IPS-NIHi11 (cell line): ENCODE results near the gene RIC1.
"Not testable (repeated sequence)": the region's sequence is repeated elsewhere in the genome, so short reads cannot be mapped to it uniquely, and the experiment has no call there.

Experiments
- DNase-seq: peaks from one replicate; pipeline ENCODE4 v3.0.0; 2012; ENCODE audit warnings: mixed read lengths, low spot score

RIC1 gene

GRCh38 chr9:5621327-5621726 lies 7.6 kb upstream of the RIC1 start:
- no peak for DNase-seq

GRCh38 chr9:5622016-5622415 lies 6.9 kb upstream of the RIC1 start:
- DNase-seq, result no peak

GRCh38 chr9:5624655-5625054 lies 4.3 kb upstream of the RIC1 start:
- DNase-seq, result no peak

- DNase-seq, result no peak
These were observed 1.9 kb upstream of the RIC1 start for GRCh38 chr9:5626727-5627634.

- not testable (repeated sequence) for DNase-seq
These were observed 1.2 kb upstream of the RIC1 start for GRCh38 chr9:5627686-5628085.

GRCh38 chr9:5628183-5628529 lies 751 bp upstream of the RIC1 start:
- peak; percentile 6 for DNase-seq

- DNase-seq, result no peak
These were observed 589 bp downstream of the RIC1 start for GRCh38 chr9:5629312-5630080.

GRCh38 chr9:5630081-5630507 lies 1.2 kb downstream of the RIC1 start:
- DNase-seq, result peak; percentile 17

GRCh38 chr9:5631026-5631425 lies 2.1 kb downstream of the RIC1 start:
- no peak for DNase-seq

GRCh38 chr9:5632540-5632939 lies 3.6 kb downstream of the RIC1 start:
- no peak for DNase-seq

- no peak for DNase-seq
These were observed 4.3 kb downstream of the RIC1 start for GRCh38 chr9:5633243-5633642.

- DNase-seq, result no peak
These were observed 6.5 kb downstream of the RIC1 start for GRCh38 chr9:5635390-5635789.

GRCh38 chr9:5639816-5640215 lies 10.9 kb downstream of the RIC1 start:
- no peak for DNase-seq

GRCh38 chr9:5642170-5642569 lies 13.3 kb downstream of the RIC1 start:
- DNase-seq, result no peak

- no peak for DNase-seq
These were observed 14.2 kb downstream of the RIC1 start for GRCh38 chr9:5643005-5643624.

- DNase-seq, result no peak
These were observed 15.6 kb downstream of the RIC1 start for GRCh38 chr9:5644501-5644900.

- DNase-seq, result no peak
These were observed 17.2 kb downstream of the RIC1 start for GRCh38 chr9:5646116-5646515.

GRCh38 chr9:5650356-5651105 lies 21.6 kb downstream of the RIC1 start:
- no peak for DNase-seq

- DNase-seq, result no peak
These were observed 22.3 kb downstream of the RIC1 start for GRCh38 chr9:5651246-5651645.

- no peak for DNase-seq
These were observed 23.9 kb downstream of the RIC1 start for GRCh38 chr9:5652821-5653220.

GRCh38 chr9:5662804-5663203 lies 33.9 kb downstream of the RIC1 start:
- DNase-seq, result not testable (repeated sequence)

- DNase-seq, result no peak
These were observed 36.2 kb downstream of the RIC1 start for GRCh38 chr9:5665059-5665458.
